ENCODE results near the gene TTK.
A peak's percentile ranks its signal among the peaks of the same experiment; 100 is the strongest.

The TTK gene

GRCh38 chr6:80009531-80009930 lies 5.1 kb downstream of the TTK start:
- no peak for TF ChIP-seq CTCF (IDR thresholded peaks at IDR 0.05; ENCODE audit: unreplicated experiment in 3 of 3)
- Mint-ChIP-seq H3K27me3 (ENCODE audit: low read depth) (no peaks in the 10 kb centered on the region), H3K27ac (no peak overlapping the region), H3K4me1 (peaks cover 12% of the 10 kb centered on the region), H3K9me3 (no peaks in the 10 kb centered on the region), H3K4me3 (no peak overlapping the region), H3K36me3 (ENCODE audit: low read depth) (peaks cover 19% of the 10 kb centered on the region)

GRCh38 chr6:80010288-80010687 lies 5.8 kb downstream of the TTK start:
- no peak for TF ChIP-seq CTCF (IDR thresholded peaks at IDR 0.05; ENCODE audit: unreplicated experiment in 3 of 3)

GRCh38 chr6:80015839-80016435 lies 11.5 kb downstream of the TTK start:
- H3K27ac Mint-ChIP-seq: no peak overlapping the region
- peaks cover 38% of the 10 kb centered on the region for H3K36me3 Mint-ChIP-seq (ENCODE audit: low read depth)
- no peak overlapping the region for H3K4me3 Mint-ChIP-seq
- peaks cover 6% of the 10 kb centered on the region for H3K4me1 Mint-ChIP-seq
- H3K27me3 Mint-ChIP-seq (ENCODE audit: low read depth): no peaks in the 10 kb centered on the region
- no peaks in the 10 kb centered on the region for H3K9me3 Mint-ChIP-seq
- no peak for TF ChIP-seq CTCF (IDR thresholded peaks at IDR 0.05; ENCODE audit: unreplicated experiment in 3 of 3)

More at GRCh38 chr6:80010288-80010687, 5.8 kb downstream of the TTK start:
- Mint-ChIP-seq H3K4me3 (no peak overlapping the region), H3K4me1 (peaks cover 5% of the 10 kb centered on the region), H3K36me3 (ENCODE audit: low read depth) (peaks cover 26% of the 10 kb centered on the region), H3K9me3 (no peaks in the 10 kb centered on the region), H3K27me3 (ENCODE audit: low read depth) (no peaks in the 10 kb centered on the region), H3K27ac (no peak overlapping the region)

- H3K9me3 Mint-ChIP-seq: no peaks in the 10 kb centered on the region
- peak overlapping the region in 1 of 3 experiments; percentile 87 for H3K27ac Mint-ChIP-seq
- peaks cover 27% of the 10 kb centered on the region for H3K36me3 Mint-ChIP-seq (ENCODE audit: low read depth)
- TF ChIP-seq CTCF (IDR thresholded peaks at IDR 0.05; ENCODE audit: unreplicated experiment in 3 of 3): no peak
- H3K4me3 Mint-ChIP-seq: no peak overlapping the region
- no peaks in the 10 kb centered on the region for H3K27me3 Mint-ChIP-seq (ENCODE audit: low read depth)
- peaks cover 6% of the 10 kb centered on the region for H3K4me1 Mint-ChIP-seq
Observed at GRCh38 chr6:80020381-80021120, 16.1 kb downstream of the TTK start.

- Mint-ChIP-seq H3K36me3 (ENCODE audit: low read depth) (peaks cover 24% of the 10 kb centered on the region), H3K4me1 (peaks cover 6% of the 10 kb centered on the region), H3K27ac (no peak overlapping the region), H3K9me3 (no peaks in the 10 kb centered on the region), H3K4me3 (no peak overlapping the region), H3K27me3 (ENCODE audit: low read depth) (no peaks in the 10 kb centered on the region)
- no peak for TF ChIP-seq CTCF (IDR thresholded peaks at IDR 0.05; ENCODE audit: unreplicated experiment in 3 of 3)
Observed at GRCh38 chr6:80021131-80021530, 16.7 kb downstream of the TTK start.

GRCh38 chr6:80021591-80021990 lies 17.1 kb downstream of the TTK start:
- no peak for TF ChIP-seq CTCF (IDR thresholded peaks at IDR 0.05; ENCODE audit: unreplicated experiment in 3 of 3)
- Mint-ChIP-seq H3K9me3 (no peaks in the 10 kb centered on the region), H3K27ac (no peak overlapping the region), H3K4me3 (no peak overlapping the region), H3K36me3 (ENCODE audit: low read depth) (peaks cover 21% of the 10 kb centered on the region), H3K27me3 (ENCODE audit: low read depth) (no peaks in the 10 kb centered on the region), H3K4me1 (peaks cover 2% of the 10 kb centered on the region)

Measured in nephron (organoid).